HG03103 (cell line): ENCODE results near the gene GFRA4.

Experiments
- ATAC-seq: cut with Tn5 transposase; IDR thresholded peaks from one replicate; pipeline ENCODE4 v1.9.1; 2021; ENCODE audit warnings: low read depth; ENCODE audit not compliant: unreplicated experiment

The GFRA4 gene

DNA sequence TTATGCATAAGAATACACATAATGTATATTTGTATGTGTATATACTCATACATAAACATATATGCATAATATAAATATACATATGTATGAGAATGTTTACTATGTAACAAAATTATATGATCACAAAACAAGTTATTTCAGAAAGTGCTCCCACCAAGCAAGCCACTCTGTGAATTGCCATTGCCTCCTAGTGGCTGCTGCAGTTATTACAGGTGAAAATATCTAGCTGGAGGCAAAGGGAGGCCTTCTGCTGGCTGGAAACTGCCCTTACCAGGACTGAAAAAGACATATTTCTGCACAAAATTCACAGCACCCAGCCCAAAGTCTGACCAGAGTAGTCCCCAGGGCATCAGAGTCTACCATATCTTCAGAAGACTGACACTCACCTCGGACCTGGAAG lies 33.0 kb upstream of the GFRA4 start:
- ATAC-seq, result no peak

DNA sequence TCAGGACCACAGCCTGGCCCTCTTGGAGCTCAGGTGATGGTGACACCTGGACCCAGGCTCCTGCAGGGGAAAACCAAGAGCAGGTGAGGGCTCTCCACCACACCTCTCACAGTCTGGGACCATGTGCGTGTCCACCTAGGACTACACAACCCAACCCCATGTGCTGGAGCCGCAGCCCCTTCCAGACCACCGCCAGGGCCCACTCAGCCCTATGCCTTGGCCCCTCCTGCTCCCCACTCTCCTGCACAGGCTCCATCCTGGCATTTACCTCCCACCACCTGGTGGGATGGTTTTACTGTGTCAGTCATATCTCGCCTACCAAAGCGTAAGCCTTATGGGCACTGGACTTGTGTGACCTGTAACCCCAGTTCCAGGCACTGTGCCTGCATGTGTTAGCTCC lies 31.7 kb upstream of the GFRA4 start:
- no peak for ATAC-seq

DNA sequence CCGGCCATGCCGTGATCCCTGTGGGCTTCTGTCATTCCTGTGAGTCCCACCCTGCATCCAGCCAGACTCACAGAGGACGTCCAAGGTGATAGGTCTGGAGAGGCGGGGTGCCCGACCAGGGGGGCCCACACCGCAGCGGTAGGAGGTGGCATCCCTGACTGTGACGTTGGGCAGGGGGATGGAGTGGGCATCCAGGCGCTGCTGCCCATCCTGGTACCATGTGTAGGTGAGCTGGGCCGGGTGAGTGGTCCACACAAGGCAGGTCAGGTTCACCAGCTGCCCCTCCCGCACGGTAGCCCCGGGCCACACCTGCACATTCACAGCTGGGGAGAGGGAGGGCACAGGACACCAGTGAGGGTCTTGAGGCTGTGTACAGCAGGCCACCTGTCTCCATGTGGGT lies 30.2 kb upstream of the GFRA4 start:
- no peak for ATAC-seq

DNA sequence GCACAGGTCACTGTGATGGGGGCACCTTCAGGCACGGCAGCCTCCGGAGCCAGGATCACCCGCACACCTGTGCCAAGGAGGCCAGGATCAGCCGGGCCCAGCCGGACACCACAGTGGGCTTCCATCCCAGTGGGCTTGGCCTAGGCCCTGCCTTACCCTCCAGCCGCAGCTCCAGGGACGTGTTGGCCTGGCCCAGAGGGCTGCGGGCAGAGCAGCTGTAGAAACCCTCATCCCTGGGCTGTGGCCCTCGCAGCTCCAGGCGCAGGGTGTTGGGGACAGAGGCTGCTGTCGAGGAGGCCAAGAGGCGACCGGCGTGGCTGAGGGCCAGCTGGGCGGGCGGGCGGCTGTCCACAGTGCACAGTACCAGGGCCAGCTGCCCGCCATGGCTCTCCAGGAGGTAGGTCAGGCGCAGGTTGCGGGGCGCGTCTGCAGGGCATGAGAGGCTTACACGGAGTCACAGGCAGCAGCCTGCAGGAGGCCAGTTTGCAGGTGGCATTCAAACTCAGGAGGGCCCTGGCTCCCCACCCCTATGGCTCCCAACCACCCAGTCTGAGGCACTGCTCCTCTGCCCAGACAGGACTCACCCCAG lies 29.6 kb upstream of the GFRA4 start:
- ATAC-seq, result no peak

DNA sequence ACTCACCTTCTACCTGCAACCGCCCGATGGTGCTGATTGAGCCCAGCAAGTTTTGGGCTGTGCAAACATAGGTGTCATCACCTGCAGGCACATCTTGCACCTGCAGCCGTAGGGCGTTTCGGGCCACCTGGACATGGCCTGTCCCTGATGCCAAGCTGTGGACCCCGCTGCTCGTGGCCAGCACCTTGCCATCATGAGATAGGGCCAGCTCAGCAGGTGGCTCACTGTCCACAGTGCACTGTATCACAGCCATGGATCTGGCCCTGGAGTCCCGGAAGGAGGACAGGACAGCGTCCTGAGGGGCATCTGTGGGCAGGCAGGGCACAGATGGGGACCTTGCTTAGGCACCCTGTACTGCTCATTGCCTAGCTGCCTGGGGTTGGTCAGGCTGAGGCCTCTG lies 28.7 kb upstream of the GFRA4 start:
- no peak for ATAC-seq

DNA sequence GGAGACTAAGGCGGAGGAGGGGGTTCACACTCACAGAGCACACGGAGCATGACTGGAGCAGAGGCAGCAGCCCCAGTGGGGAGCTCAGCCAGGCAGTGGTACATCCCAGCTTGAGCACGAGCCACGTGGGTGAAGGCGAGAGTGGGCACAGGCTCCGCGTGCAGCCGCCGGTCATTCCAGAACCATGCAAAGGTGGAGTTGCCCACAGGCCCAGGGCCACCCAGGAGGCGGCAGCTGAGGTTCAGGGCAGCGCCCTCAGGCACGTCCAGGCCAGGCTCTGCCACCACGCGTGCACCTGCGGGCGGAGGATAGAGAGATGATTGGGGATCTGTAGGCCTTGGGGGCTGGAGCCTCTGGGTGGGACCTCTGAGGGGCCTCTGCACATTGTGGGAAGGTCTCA lies 28.1 kb upstream of the GFRA4 start:
- ATAC-seq, result no peak

DNA sequence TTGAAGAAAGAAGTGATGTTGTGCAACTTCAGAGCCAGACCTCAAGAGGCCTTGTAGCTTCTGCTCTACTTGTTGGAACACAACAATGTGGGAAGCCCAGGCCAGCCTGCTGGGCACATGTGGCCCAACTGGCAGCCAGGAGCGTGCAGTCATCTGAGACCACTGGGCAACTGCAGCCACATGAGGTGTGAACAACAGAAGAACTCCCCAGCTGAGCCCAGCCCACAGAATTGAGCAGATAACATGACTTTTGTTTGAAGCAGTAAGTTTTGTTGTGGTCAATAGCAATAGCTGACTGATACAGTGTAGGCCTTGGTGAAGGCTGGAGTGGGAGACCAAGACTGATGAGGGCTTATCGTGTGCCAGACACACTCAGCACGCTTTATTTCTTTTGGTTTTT lies 27.2 kb upstream of the GFRA4 start:
- ATAC-seq, result no peak

DNA sequence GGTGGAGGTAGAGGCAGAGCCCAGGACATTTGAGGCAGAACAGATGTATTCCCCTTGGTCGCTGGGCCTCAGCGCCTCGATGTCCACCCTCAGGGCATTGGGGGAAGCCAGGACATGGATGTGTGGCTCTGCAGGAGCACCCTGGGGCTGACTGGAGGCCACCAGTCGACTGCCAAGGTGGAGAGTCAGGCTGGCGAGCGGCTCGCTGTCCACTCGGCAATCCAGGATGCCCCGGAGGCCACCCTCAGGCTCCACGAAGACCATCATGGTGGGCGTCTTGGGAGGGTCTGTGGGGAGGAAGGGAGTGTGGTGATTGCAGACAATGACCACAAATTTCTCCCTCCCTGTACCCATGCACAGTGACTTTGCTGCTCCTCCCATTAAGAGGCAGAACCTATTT lies 26.8 kb upstream of the GFRA4 start:
- no peak for ATAC-seq

DNA sequence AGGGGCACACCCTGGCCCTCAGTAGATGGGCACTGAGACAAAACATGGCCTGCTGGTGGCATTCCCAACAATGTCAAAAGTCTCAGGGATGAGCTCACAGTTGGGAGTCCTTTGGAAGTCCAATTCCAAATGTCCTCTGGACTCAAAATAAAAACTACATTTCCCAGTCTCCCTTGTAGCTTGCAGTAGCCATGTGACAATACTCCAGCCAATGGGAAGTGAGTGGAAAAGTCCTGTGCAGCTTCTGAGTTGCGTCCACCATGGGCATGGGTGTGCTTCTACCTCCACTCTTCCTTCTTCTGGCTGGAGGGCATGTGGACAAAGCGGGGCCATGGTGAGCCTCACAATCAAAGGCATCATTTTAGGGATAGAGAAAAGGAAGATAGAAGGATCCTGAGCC lies 24.5 kb upstream of the GFRA4 start:
- no peak for ATAC-seq

DNA sequence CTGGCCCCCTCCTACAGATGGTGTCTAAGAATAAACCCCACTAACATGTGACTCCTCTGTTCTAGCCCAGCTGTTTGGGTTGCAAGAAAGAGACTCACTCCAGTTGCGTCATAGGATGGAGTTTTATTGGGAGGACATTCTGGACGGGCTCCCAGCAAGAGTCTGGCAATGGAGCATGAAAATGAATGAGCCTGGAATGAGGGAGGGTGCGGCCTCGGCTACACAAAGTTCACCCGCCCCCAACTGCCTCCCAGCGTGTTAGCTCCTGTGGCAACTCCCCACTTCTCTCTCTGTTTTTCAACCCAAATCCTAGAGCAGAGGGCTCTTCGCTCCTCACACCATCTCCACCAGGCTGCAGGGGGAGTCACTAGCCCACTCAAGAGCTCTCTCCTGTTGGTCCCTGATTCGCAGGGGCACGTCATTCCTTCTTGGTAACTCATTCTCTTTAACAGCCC lies 23.7 kb upstream of the GFRA4 start:
- no peak for ATAC-seq

DNA sequence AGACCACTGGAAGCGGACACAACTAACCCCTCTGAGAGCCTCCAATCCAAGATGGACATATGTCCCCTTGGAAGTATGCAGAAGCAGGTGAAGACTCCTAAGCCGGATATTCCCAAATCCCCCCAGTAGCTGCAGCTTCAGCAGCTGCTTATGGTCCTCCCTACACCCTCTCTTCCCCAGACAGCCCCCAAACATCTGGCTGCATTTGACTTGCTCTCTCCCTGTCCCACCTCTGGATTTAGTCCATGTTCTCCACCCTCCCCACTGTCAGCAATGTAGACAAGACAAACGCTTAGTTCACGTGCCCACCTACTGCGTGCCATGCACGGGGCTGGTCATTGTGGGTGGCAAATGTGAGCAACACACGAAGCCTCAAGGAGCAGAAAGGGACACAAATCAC lies 23.2 kb upstream of the GFRA4 start:
- ATAC-seq, result no peak

DNA sequence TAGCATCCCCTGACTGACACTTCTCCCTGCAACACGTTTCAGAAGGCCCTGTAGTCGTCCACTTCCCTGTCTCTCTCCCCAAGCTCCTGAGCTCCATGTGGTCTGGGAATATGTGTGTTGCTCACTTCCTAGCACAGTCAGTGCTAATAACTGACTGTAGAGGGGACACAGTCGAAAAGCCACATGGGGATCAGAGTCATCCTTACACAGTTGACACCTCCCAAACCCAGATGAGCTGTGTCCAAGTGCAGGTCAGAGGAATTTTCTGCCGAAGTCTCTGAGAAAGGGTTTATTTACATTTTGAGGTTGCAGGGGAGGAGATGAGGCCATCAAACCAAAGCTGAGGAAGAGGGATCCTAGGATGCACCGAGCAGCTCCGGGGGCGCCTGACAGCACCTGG lies 22.1 kb upstream of the GFRA4 start:
- ATAC-seq, result no peak

DNA sequence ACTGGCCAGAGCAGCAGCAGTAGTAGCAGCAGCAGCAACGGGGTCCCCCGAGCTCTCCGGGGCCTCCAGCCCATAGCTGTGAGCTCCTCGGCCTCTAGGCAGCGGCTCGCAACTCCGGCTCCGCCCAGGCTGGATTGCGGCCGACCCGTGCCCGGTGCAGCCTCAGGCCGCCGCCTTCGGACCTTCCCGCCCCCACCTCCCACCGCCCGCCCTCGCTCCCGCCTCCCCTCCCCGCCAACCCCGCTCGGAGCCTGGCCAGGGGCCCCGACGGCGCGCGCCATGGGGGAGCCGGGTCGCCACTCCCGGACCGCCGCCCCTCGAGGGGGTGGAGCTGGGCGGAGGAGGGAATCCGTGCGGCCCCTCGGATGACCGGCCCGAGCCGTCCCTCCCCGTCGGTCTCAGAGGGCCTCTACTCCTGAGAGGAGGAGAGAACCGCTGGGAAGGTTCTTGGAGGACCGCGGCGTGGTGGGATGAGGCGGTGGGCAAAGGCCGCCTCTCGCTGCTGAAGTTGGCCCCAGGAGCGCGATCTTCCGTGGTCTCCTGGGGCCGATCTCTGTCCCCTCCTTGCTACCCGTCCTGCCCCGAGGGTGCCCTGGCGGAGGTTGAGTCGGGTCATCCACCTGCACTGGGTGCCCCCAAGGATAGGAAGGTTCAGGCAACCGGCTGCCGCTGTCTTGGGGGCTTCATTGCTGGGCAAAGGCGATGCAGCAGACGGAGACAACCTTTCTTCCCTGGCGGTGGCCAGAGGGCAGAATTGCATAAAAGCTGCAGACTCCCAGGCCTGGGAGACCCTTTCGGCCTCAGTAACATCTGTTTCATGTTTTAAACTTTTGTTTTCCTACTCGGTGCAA lies 19.0 kb upstream of the GFRA4 start, which contains the start of gene ADAM33:
Gene ADAM33, minus strand, starts transcription at position 80 of the 851 bp plus-strand sequence. Its CDS starts 6 bp downstream, at position 74.
- no peak for ATAC-seq

DNA sequence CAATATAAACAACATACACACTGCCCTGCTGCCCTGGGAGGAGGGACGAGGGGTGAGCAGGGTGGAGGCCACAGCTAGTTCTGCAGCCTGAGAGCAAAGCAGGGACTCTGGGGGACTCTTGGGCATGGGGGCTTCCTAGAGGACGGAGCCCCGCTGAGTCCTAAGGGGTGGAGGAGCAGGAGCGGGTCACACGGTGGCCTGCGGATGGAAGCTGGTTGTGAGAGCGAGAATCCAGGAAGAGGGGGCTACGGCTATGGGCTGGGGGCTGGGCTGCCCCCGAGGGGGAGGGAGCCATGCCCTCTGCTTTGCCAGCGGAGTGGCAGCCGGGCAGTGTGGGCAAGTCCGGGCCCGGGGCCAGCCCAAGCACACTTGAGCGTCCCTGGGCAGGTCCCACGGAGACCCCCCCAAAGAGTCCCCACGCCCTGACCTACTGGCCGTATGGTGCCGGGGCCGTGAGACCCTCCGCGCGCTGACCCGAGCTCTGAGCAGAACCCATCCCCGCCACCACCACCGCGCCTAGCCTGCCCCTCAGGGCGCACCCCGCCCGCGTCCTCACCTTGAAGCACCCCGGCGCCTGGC lies 18.2 kb upstream of the GFRA4 start:
- no peak for ATAC-seq

DNA sequence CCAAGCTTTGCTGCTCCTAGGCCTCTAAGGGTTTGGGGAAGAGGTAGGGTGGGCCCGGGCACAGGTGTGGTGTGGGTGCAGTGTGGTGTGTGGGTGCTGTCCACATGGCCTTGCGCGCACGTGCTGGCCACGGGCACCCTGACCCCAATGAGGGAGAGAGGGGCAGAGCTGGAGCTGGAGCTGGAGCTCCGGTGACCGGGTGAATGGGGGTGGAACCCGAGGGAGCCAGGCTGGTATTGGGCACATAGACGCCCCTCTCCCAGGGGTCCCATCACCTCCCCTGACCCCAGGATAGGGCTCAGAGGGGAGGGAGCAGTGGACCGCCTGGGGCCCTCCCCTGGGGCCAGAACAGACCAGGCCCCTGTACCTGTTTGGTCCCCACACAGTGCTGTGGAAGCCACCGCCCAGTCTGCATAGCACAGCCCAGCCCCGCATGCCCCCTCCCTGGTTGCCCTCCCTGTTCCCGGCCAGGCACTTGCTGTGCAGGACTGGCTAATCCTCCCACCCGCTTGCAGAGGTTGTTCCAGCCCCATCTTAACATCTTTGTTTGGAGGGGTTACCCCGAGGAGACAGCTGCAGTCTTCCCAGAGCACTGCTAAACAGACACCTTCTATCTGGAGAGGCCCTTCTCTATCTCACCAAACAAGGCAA lies 17.6 kb upstream of the GFRA4 start:
- no peak for ATAC-seq

DNA sequence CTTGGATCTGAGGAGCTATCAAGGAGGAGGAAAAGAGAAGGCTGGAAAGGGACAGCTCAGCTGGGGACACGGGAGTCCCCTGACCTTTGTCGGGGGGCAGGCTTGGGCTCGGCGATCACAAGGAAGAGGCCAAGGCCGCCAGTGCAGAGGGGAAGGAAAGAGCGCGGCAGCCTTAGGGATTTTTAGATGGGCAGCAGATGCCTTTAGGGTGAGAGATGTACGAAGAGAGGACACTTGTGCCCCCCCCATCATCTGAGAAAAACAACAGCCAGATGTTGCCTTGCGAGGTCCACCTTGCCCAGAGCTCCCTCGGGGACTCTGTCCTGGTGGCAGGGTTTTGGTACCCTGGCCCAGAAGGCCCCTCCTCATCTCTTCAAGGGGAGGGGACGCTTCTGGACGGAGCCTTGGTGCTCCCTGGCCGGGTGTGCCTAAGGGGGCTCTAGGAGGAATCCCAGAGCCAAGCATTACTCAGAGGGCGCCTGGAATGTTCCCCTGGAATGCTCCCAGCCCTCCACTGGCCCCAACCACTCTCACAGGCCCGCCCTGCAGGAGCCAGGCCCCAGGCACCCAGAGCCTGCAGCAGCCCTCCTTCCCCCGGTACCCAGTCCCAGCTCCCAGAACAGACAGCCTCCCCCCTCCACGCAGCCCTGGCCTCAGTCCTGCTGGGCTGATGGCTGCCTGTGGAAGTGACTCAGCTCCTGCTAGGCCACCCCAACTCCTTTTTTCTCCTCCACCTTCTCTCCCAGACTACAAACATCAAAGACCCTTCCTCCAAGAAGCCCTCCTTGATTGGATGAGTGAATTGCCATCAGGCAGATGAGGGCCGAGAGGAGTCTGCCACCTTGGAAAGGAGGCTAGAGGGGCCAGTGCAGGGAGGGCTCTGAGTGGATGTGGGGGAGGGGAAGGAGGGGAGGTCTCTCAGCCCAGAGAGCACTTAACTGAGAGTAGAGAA lies 16.8 kb upstream of the GFRA4 start:
- ATAC-seq, result no peak

DNA sequence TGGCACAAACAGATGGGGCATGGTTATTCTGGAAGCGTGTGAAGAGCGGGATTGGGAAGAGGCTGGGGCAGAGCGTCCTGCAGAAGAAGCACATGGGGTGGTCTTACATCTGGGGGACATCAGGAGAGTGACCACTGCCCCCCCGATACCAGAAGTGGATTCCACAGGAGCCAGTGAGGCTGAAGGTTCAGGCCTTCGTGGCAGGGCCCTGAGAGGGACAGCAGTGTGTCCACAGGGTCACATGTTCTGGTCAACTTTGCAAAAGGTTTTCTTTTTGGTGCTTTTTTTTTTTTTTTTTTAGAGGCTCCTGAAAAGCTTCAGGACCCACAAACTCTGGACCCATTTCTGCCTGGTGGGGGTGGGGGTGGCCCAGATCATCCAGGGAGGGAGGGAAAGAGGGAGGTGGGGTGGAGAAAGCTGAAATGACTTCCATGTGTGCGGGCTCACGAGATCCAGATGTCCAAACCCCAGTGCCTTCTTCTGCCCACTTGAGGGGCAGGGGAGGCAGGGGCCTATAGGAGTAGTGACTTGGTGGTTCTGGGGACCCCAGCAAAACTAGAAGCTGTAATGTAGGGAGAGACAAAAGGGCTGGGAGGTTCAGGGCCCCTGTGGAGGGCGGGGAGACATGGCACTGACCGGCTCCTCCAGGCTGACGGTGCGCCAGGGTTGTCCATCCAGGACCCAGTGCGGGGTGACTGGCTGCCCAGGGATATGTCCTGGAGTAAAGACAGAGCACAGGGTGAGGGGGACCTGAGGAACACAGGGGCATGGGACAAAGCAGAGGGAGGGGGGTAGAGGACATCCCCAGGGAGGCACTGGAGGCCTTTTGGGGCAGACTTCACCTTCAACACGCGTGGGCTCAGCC lies 15.9 kb upstream of the GFRA4 start:
- ATAC-seq, result no peak

DNA sequence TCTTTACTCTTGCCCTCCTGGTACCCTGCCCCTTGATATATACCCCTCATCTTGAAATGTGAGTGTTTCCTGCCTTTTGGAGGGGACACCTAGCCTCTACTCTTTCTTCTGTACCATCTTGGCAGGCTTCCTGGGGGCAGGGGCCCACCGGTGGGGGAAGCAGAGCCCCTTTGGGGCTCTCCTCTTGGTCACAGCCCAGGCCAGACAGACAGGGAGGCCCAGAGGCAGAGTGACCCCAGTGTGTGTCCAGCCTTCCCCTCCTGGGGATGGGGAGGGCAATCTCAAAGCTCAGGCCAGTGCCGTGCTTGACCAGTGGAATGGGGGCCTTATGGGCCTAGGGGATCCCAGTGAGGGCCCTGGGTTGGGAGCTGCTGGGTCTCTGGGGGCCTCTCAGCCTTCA lies 15.0 kb upstream of the GFRA4 start:
- no peak for ATAC-seq

DNA sequence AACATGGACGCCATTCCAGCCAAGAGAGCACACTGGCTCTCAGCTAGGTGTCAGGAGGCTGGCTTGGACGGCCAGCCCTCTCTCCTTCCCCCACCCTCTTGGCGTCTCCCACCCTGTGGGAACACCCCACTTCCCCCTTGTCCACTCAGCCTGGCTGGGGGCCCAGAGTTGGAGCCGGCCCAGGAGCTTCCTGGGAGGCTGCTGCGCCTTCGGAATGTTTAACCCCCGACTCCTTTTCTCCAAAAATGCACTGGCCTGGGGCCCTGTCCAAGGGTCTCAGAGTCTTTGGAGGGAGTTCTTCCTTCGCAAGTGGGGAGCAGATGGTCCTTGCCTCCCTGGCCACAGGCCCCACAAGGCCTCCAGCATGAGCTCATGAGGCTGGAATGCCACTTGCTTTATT lies 14.5 kb upstream of the GFRA4 start:
- no peak for ATAC-seq
